ENCODE measurements around the gene CPNE8.

DNA sequence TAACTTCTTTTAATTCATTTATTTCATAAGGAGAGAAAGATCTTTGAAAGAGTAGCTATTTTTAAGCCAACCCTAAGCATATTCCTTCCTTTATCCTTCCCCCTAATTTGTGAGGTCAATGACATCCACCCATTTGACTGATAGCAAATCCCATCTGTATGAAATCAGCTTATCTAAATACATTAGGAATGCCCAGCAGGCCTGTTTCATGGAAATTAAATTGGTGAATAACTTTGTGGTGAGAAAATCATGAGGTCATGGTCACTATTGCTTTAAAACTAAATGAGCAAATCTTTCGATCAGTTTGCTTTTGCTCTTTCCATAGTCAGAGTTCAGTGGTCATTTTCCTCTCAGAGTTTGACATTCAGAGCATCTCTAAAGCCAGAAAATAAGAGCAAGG, 256.6 kb downstream of the CPNE8 start:
- TF ChIP-seq, protein P1, sequence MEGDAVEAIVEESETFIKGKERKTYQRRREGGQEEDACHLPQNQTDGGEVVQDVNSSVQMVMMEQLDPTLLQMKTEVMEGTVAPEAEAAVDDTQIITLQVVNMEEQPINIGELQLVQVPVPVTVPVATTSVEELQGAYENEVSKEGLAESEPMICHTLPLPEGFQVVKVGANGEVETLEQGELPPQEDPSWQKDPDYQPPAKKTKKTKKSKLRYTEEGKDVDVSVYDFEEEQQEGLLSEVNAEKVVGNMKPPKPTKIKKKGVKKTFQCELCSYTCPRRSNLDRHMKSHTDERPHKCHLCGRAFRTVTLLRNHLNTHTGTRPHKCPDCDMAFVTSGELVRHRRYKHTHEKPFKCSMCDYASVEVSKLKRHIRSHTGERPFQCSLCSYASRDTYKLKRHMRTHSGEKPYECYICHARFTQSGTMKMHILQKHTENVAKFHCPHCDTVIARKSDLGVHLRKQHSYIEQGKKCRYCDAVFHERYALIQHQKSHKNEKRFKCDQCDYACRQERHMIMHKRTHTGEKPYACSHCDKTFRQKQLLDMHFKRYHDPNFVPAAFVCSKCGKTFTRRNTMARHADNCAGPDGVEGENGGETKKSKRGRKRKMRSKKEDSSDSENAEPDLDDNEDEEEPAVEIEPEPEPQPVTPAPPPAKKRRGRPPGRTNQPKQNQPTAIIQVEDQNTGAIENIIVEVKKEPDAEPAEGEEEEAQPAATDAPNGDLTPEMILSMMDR (IDR thresholded peaks at IDR 0.05), result no peak
- TF ChIP-seq POLR2A (IDR thresholded peaks at IDR 0.05), result no peak
